ENCODE results near the gene TMEM80. TPM values are rescaled to one million over a fixed set of nuclear protein-coding genes. Genes with fewer than 3 reads are reported as not detected.
"Not testable (repeated sequence)": the region's sequence is repeated elsewhere in the genome, so short reads cannot be mapped to it uniquely, and the experiment has no call there.

Gene TMEM80
- total RNA-seq, 1 experiment from 2014 or later: 17.6 TPM

DNA sequence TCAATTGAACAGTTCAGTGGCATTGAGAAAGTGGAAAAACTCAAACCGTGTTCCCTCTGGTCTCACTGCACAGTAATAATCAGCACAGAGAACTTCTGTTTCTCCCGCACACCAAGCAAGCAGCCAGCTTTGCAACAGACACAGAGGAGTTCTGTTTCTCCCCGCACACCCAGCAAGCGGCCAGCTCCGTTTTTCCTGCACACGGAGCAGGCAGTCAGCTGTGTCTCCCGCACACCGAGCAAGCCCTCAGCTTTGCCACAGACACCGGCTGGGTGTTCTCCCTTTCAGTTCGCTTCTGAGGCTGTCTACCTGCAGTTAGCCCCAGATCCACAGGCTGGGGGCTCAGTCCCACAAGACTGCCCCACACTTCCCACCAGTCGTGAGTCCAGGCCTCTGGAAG lies 41.8 kb downstream of the TMEM80 start:
- H3K36me3 ChIP-seq (ENCODE audit: insufficient read depth, low read length, poor library complexity, severe bottlenecking): no peaks in the 10 kb centered on the region
- intact Hi-C loops (cut with micrococcal nuclease; ENCODE audit: unreplicated experiment): no loop called here
- POLR2A ChIA-PET (ENCODE audit: low non-redundant PET): no interaction called here
- no peak for TF ChIP-seq EZH2 (IDR thresholded peaks at IDR 0.05; ENCODE audit: borderline replicate concordance, low read depth, low read length, poor library complexity, severe bottlenecking)
- no peaks in the 10 kb centered on the region for H3K4me1 ChIP-seq (ENCODE audit: insufficient read depth, low read length, poor library complexity, severe bottlenecking)
- H3K27ac ChIP-seq (ENCODE audit: low read depth, low read length, poor library complexity, severe bottlenecking): no peak overlapping the region
- no peaks in the 10 kb centered on the region for H3K9me3 ChIP-seq (ENCODE audit: low read depth, low read length, poor library complexity, severe bottlenecking)
- CTCF ChIA-PET: no interaction called here
- BruUV-seq (replicated peaks): no TSS peak
- no peak overlapping the region for H3K4me3 ChIP-seq (ENCODE audit: low read depth, low read length, poor library complexity, severe bottlenecking)
- no peaks in the 10 kb centered on the region for H3K27me3 ChIP-seq (replicated peaks; ENCODE audit: insufficient read depth, low read depth, low read length, poor library complexity)
- DNase-seq (ENCODE audit: low spot score): no peak

DNA sequence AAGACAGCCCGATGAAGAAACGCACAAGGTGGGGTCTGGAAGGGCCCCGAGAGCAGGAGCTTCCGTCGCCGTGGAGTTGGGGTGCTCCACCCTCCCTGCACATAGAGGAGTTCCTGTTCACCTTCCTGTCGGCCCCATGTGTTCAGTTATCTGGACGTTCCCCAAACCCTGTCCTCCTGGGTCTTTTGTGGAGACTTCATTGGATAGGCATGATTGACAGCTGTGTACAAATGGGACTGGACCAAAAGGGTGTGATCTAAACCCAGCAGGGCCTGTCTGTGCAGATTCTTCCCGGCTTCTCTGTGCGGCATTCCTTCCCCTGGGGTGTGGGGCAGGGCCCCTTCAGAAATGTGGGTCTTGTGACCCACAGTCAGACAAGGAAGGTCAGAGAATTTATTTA lies 42.3 kb downstream of the TMEM80 start:
- H3K27ac ChIP-seq (ENCODE audit: low read depth, low read length, poor library complexity, severe bottlenecking); H3K4me3 ChIP-seq (ENCODE audit: low read depth, low read length, poor library complexity, severe bottlenecking); POLR2A ChIA-PET (ENCODE audit: low non-redundant PET); H3K27me3 ChIP-seq (replicated peaks; ENCODE audit: insufficient read depth, low read depth, low read length, poor library complexity); CTCF ChIA-PET; DNase-seq (ENCODE audit: low spot score); H3K4me1 ChIP-seq (ENCODE audit: insufficient read depth, low read length, poor library complexity, severe bottlenecking); H3K9me3 ChIP-seq (ENCODE audit: low read depth, low read length, poor library complexity, severe bottlenecking); H3K36me3 ChIP-seq (ENCODE audit: insufficient read depth, low read length, poor library complexity, severe bottlenecking); BruUV-seq (replicated peaks); intact Hi-C loops (cut with micrococcal nuclease; ENCODE audit: unreplicated experiment): not testable (repeated sequence)

DNA sequence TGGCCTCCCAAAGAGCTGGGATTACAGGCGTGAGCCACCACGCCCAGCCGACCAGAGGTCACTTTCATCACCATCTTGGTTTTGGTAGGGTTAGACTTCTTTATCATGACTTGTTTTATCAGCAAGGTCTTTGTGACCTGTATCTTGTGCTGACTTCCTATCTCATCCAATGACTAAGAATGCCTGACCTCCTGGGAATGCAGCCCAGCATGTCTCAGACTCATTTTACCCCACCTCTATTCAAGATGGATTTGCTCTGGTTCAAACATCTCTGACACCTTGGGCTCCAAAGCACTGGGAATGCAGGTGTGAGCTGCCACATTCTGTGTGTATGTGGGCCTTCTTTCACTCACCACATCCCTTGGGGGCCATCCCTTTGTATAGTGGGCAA lies 46.5 kb downstream of the TMEM80 start:
- Histone ChIP-seq H3K36me3 (ENCODE audit: insufficient read depth, low read length, poor library complexity, severe bottlenecking) (no peaks in the 10 kb centered on the region), H3K27ac (ENCODE audit: low read depth, low read length, poor library complexity, severe bottlenecking) (no peak overlapping the region), H3K27me3 (replicated peaks; ENCODE audit: insufficient read depth, low read depth, low read length, poor library complexity) (no peaks in the 10 kb centered on the region), H3K9me3 (ENCODE audit: low read depth, low read length, poor library complexity, severe bottlenecking) (no peaks in the 10 kb centered on the region), H3K4me1 (ENCODE audit: insufficient read depth, low read length, poor library complexity, severe bottlenecking) (no peaks in the 10 kb centered on the region), H3K4me3 (ENCODE audit: low read depth, low read length, poor library complexity, severe bottlenecking) (no peak overlapping the region)
- no peak for DNase-seq (ENCODE audit: low spot score)
- ChIA-PET POLR2A (ENCODE audit: low non-redundant PET) (no interaction called here), CTCF (no interaction called here)
- BruUV-seq (replicated peaks): no TSS peak
- TF ChIP-seq, protein P1, sequence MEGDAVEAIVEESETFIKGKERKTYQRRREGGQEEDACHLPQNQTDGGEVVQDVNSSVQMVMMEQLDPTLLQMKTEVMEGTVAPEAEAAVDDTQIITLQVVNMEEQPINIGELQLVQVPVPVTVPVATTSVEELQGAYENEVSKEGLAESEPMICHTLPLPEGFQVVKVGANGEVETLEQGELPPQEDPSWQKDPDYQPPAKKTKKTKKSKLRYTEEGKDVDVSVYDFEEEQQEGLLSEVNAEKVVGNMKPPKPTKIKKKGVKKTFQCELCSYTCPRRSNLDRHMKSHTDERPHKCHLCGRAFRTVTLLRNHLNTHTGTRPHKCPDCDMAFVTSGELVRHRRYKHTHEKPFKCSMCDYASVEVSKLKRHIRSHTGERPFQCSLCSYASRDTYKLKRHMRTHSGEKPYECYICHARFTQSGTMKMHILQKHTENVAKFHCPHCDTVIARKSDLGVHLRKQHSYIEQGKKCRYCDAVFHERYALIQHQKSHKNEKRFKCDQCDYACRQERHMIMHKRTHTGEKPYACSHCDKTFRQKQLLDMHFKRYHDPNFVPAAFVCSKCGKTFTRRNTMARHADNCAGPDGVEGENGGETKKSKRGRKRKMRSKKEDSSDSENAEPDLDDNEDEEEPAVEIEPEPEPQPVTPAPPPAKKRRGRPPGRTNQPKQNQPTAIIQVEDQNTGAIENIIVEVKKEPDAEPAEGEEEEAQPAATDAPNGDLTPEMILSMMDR (conservative IDR thresholded peaks at IDR 0.05; ENCODE audit: low read depth, low read length): no peak
- TF ChIP-seq EZH2 (IDR thresholded peaks at IDR 0.05; ENCODE audit: borderline replicate concordance, low read depth, low read length, poor library complexity, severe bottlenecking): no peak
- intact Hi-C loops (cut with micrococcal nuclease; ENCODE audit: unreplicated experiment): no loop called here

DNA sequence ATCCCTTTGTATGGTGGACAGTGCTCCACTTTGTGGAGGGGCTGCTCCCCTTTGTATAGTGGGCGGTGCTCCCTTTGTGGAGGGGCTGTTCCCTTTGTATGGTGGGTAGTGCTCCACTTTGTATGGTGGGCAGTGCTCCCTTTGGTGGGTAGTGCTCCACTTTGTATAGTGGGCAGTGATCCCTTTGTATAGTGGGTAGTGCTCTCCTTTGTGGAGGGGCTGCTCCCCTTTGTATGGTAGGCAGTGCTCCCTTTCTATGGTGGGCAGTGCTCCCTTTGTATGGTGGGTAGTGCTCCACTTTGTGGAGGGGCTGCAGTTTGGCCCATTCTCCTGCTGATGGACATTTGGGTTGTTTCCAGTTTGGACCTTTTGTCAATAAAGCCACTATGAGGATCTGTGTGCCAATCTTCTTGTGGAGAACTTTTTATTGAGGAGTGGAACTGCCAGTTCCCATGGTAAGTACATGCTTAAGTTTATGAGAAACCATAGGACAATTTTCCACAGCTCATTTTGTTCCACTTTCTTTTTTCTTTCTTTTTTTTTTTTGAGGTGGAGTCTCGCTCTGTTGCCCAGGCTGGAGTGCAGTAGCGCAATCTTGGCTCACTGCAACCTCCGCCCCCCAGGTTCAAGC lies 47.1 kb downstream of the TMEM80 start:
- BruUV-seq (replicated peaks): no TSS peak
- intact Hi-C loops (cut with micrococcal nuclease; ENCODE audit: unreplicated experiment): no loop called here

More for the DNA sequence above, 47.1 kb downstream of the TMEM80 start:
- Histone ChIP-seq H3K9me3 (ENCODE audit: low read depth, low read length, poor library complexity, severe bottlenecking) (no peaks in the 10 kb centered on the region), H3K27me3 (replicated peaks; ENCODE audit: insufficient read depth, low read depth, low read length, poor library complexity) (no peaks in the 10 kb centered on the region), H3K4me1 (ENCODE audit: insufficient read depth, low read length, poor library complexity, severe bottlenecking) (no peaks in the 10 kb centered on the region), H3K27ac (ENCODE audit: low read depth, low read length, poor library complexity, severe bottlenecking) (no peak overlapping the region), H3K4me3 (ENCODE audit: low read depth, low read length, poor library complexity, severe bottlenecking) (no peak overlapping the region), H3K36me3 (ENCODE audit: insufficient read depth, low read length, poor library complexity, severe bottlenecking) (no peaks in the 10 kb centered on the region)
- ChIA-PET CTCF (no interaction called here), POLR2A (ENCODE audit: low non-redundant PET) (no interaction called here)
- TF ChIP-seq, protein P1 (conservative IDR thresholded peaks at IDR 0.05; ENCODE audit: low read depth, low read length): no peak
- TF ChIP-seq EZH2 (IDR thresholded peaks at IDR 0.05; ENCODE audit: borderline replicate concordance, low read depth, low read length, poor library complexity, severe bottlenecking): no peak
- DNase-seq (ENCODE audit: low spot score): no peak
